ENCODE results near the gene BBOX1.
"Not testable (repeated sequence)": the region's sequence is repeated elsewhere in the genome, so short reads cannot be mapped to it uniquely, and the experiment has no call there.

BBOX1 gene

DNA sequence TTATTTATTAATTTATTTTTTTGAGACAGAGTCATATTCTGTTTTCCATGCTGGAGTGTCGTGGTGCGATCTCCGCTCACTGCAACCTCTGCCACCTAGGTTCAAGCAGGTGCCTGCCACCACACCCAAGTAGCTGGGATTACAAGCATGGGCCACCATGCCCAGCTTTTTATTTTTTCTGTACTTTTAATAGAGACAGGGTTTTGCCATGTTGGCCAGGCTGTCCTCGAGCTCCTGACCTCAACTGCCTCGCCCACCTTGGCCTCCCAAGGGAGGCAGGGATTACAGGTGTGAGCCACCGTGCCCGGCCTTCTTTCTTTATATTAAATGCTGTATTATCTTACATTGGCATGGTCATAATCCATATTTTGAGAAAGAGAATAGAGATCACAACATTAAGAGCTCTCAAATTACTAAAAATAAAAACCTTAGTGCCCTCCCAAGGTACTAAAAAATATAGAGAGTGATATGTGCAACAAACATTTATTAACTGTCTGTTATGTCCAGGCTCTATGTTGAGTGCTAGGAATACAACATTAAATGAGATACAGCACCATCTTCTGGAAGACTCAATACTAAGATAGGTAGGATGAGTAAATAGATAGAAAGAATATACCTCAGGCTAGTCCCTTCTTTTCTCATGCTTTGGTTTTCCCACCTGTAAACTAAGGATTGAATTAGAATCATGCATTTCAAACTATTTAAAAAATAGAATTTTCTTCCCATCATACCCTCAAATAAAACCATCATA, 84.1 kb downstream of the BBOX1 start:
- TF ChIP-seq, protein P1, sequence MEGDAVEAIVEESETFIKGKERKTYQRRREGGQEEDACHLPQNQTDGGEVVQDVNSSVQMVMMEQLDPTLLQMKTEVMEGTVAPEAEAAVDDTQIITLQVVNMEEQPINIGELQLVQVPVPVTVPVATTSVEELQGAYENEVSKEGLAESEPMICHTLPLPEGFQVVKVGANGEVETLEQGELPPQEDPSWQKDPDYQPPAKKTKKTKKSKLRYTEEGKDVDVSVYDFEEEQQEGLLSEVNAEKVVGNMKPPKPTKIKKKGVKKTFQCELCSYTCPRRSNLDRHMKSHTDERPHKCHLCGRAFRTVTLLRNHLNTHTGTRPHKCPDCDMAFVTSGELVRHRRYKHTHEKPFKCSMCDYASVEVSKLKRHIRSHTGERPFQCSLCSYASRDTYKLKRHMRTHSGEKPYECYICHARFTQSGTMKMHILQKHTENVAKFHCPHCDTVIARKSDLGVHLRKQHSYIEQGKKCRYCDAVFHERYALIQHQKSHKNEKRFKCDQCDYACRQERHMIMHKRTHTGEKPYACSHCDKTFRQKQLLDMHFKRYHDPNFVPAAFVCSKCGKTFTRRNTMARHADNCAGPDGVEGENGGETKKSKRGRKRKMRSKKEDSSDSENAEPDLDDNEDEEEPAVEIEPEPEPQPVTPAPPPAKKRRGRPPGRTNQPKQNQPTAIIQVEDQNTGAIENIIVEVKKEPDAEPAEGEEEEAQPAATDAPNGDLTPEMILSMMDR (IDR thresholded peaks at IDR 0.05; ENCODE audit: control insufficient read depth, insufficient read depth, low read depth, low read length, missing control alignments): peak; percentile 25
- H3K4me3 ChIP-seq (ENCODE audit: control insufficient read depth, low read depth, low read length): no peak overlapping the region
- DNase-seq (ENCODE audit: low read depth): peak; percentile 39

DNA sequence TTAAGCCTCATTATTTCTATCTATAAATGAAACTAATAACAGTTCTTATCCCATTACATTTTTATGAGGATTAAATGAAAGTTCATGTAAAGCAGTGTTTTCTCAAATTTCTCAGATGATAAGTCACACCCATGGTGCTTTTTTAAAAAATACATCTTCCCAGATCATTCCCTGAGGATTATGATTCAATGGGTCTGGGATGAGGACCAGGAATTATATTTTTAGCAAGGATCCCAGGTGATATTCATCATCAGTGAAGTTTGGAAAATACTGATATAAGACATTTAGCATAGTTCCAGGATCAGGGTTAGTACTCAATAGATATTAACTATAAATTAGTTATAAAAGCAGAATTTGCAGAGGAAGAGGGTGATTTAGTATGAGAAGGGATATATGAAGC, 89.1 kb downstream of the BBOX1 start:
- TF ChIP-seq, protein P1 (IDR thresholded peaks at IDR 0.05; ENCODE audit: control insufficient read depth, insufficient read depth, low read depth, low read length, missing control alignments): no peak
- DNase-seq (ENCODE audit: low read depth): no peak
- H3K4me3 ChIP-seq (ENCODE audit: control insufficient read depth, low read depth, low read length): no peak overlapping the region

DNA sequence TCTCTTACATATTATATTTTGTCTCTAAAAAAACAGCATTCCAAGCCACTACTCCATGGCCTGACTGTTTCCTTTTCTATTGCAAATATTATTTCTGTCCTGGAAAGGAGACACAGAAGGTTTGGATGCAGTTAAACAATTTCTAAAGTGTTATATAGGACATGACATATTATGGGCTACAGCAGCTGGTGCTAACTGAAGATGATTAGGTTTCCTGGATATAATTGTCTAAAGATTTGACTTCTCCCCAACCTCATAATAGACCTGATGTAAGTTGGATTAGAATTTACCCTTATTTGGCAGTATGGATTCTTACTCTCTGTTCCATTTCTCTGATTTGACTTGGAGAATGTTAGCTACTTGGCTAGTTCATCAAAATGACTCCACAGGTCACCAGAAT, 90.2 kb downstream of the BBOX1 start:
- TF ChIP-seq, protein P1 (IDR thresholded peaks at IDR 0.05; ENCODE audit: control insufficient read depth, insufficient read depth, low read depth, low read length, missing control alignments): no peak
- no peak for DNase-seq (ENCODE audit: low read depth)
- no peak overlapping the region for H3K4me3 ChIP-seq (ENCODE audit: control insufficient read depth, low read depth, low read length)

DNA sequence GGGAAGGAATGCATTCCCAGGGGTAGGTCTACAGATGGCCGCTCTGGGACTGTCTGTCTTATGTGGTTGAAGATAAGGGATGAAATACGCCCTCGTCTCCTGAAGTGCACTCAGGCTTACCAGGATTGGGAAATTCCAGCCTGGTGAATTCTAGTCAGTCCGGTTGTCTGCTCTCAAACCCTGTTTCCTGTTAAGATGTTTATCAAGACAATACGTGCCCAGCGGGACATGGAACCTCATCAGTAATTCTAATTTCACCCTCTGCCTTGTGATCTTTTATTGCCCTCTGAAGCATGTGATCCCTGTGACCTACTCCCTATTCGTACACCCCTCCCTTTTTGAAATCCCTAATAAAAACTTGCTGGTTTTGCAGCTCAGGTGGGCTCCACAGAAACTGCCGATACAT, 95.3 kb downstream of the BBOX1 start:
- DNase-seq (ENCODE audit: low read depth); H3K4me3 ChIP-seq (ENCODE audit: control insufficient read depth, low read depth, low read length): not testable (repeated sequence)

DNA sequence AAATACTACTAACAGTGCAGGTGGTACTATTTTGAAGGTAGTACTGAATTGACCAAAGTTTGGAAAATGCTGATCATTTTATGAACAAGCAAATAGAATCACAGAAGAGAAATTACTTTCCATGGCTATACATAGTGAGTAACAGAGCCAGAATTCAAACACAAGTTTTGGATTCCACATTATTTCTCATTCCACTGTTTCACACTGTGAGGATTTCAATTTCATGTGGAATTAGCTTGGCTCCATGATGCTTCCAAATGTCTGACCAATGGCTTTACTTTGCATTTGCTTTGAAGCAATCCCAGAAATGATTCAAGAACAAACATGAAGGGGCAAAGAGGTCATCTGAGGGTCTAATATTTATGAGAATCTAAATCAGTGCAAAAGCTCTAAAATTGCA, 98.1 kb downstream of the BBOX1 start:
- H3K4me3 ChIP-seq (ENCODE audit: control insufficient read depth, low read depth, low read length): no peak overlapping the region
- no peak for DNase-seq (ENCODE audit: low read depth)

DNA sequence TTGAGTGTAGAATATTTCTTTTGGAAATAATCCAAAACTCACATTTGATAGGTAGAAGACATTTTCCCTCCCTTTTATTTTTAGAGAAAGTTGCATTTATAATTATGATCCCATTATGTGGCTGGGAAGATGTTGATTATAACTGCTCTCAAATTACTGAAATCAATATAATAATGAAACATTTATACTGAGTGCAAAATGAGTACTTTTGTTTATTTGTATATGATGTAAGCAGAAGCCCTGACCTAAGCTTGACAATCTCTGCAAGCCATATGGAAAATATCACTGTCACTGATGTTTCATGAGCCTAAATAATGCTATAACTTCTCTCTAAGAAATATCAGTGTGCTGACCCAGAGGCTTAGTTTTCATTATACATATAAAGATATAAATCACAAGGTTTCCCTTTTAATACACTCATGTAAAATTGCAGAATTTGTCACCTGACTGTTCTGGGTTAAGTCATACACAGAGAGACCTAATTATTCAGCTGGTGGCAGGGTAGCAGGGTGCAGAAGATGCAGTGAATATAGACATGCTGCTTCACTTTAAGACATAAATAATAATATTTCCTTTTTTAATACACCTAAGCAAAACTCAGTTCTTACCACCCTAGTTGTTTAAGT, 99.2 kb downstream of the BBOX1 start:
- TF ChIP-seq, protein P1 (IDR thresholded peaks at IDR 0.05; ENCODE audit: control insufficient read depth, insufficient read depth, low read depth, low read length, missing control alignments): no peak
- no peak overlapping the region for H3K4me3 ChIP-seq (ENCODE audit: control insufficient read depth, low read depth, low read length)
- no peak for DNase-seq (ENCODE audit: low read depth)

More for the DNA sequence above, 98.1 kb downstream of the BBOX1 start:
- TF ChIP-seq, protein P1 (IDR thresholded peaks at IDR 0.05; ENCODE audit: control insufficient read depth, insufficient read depth, low read depth, low read length, missing control alignments): no peak

DNA sequence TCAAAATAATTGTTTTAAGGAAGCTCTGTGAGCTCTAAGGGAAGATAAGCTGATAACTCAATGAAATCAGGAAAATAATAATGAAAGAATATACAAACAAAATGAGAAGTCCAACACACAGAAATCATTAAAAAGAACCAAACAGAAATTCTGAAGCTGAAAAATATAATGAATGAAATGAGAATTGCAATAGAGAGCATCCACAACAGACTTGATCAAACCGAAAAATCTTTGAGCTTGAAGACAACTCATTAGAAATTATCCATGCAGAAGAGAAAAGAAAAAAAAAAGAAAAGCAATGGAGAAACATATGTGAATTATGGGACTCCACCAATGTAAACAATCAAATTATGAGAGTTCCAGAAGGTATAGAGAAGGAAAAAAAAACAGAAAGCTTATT, 101.0 kb downstream of the BBOX1 start:
- H3K4me3 ChIP-seq (ENCODE audit: control insufficient read depth, low read depth, low read length): no peak overlapping the region
- DNase-seq (ENCODE audit: low read depth): no peak
- TF ChIP-seq, protein P1 (IDR thresholded peaks at IDR 0.05; ENCODE audit: control insufficient read depth, insufficient read depth, low read depth, low read length, missing control alignments): no peak
